ENCODE measurements around the gene CHN1. TPM values are rescaled to one million over a fixed set of nuclear protein-coding genes. Genes with fewer than 3 reads are reported as not detected.

The CHN1 gene
- total and polyA plus RNA-seq, 2 of the 8 experiments (the other 6 are each of a cell fraction or from before 2014, with no cell fraction given) = 54.0 to 65.7 TPM

- TF ChIP-seq RAD21 (IDR thresholded peaks at IDR 0.05 in 1 of 2, conservative IDR thresholded peaks at IDR 0.05 in 1 of 2; ENCODE audit: low read depth in 2 of 2, low read length in 2 of 2) (no peak), POLR2AphosphoS5 (IDR thresholded peaks at IDR 0.05; ENCODE audit: low read depth, low read length) (no peak), CHD1 (IDR thresholded peaks at IDR 0.05; ENCODE audit: low read depth, low read length) (no peak)
Observed at GRCh38 chr2:174997110-174997509, 8.1 kb downstream of the CHN1 start (continued).

Data from H1 (cell line).